Left hindlimb (tissue), 1 donor: ENCODE data around the gene AGAP1.

ENCODE experiments used
- DNase-seq: peaks from one replicate; pipeline ENCODE4 v3.0.0-alpha.2; 2018

The AGAP1 gene

GRCh38 chr2:235827585-235827992, 333.7 kb downstream of the AGAP1 start:
- DNase-seq: no peak

- DNase-seq: no peak
Measured at GRCh38 chr2:235829726-235830125, 335.9 kb downstream of the AGAP1 start.

- DNase-seq: no peak
Measured at GRCh38 chr2:235831755-235832154, 337.9 kb downstream of the AGAP1 start.

- DNase-seq: no peak
Measured at GRCh38 chr2:235832941-235833340, 339.1 kb downstream of the AGAP1 start.

GRCh38 chr2:235833971-235834620, 340.3 kb downstream of the AGAP1 start:
- DNase-seq: no peak

- no peak for DNase-seq
Measured at GRCh38 chr2:235834781-235835180, 340.9 kb downstream of the AGAP1 start.

- DNase-seq: no peak
Measured at GRCh38 chr2:235835810-235836209, 342.0 kb downstream of the AGAP1 start.

GRCh38 chr2:235836491-235836911, 342.7 kb downstream of the AGAP1 start:
- DNase-seq: no peak

GRCh38 chr2:235839226-235839625, 345.4 kb downstream of the AGAP1 start:
- no peak for DNase-seq

GRCh38 chr2:235839974-235840373, 346.1 kb downstream of the AGAP1 start:
- DNase-seq: no peak

- no peak for DNase-seq
Measured at GRCh38 chr2:235841863-235842262, 348.0 kb downstream of the AGAP1 start.

GRCh38 chr2:235842941-235843340, 349.1 kb downstream of the AGAP1 start:
- no peak for DNase-seq

GRCh38 chr2:235843591-235844395, 349.9 kb downstream of the AGAP1 start:
- DNase-seq: no peak

- DNase-seq: no peak
Measured at GRCh38 chr2:235844561-235844960, 350.7 kb downstream of the AGAP1 start.

GRCh38 chr2:235845245-235845644, 351.4 kb downstream of the AGAP1 start:
- DNase-seq: no peak

GRCh38 chr2:235847576-235847975, 353.7 kb downstream of the AGAP1 start:
- no peak for DNase-seq

- DNase-seq: no peak
Measured at GRCh38 chr2:235848055-235848454, 354.2 kb downstream of the AGAP1 start.

- DNase-seq: no peak
Measured at GRCh38 chr2:235848946-235849345, 355.1 kb downstream of the AGAP1 start.

- no peak for DNase-seq
Measured at GRCh38 chr2:235849489-235849888, 355.6 kb downstream of the AGAP1 start.

GRCh38 chr2:235850289-235850688, 356.4 kb downstream of the AGAP1 start:
- no peak for DNase-seq

GRCh38 chr2:235850771-235851551, 357.1 kb downstream of the AGAP1 start:
- DNase-seq: no peak

- DNase-seq: no peak
Measured at GRCh38 chr2:235851828-235852525, 358.1 kb downstream of the AGAP1 start.

- no peak for DNase-seq
Measured at GRCh38 chr2:235852526-235852920, 358.7 kb downstream of the AGAP1 start.
